Dermis lymphatic vessel endothelial cell (primary cell): ENCODE measurements around the gene HS3ST3A1. TPM values are rescaled to one million over a fixed set of nuclear protein-coding genes. Genes with fewer than 3 reads are reported as not detected.

Experiments used
- total RNA-seq: library from RNA; depleted of rRNA; stranded (reverse); fragments of >200 nt; gene quantifications from 2 replicates; pipeline ENCODE4 v1.2.1, GENCODE V29; 2014

HS3ST3A1 gene
- 0.22 and 0.34 TPM in 2 replicates for total RNA-seq

GRCh38 chr17:13601776-13602551 lies at the start of gene HS3ST3A1:
HS3ST3A1 (minus strand) TSS chr17:13601929; CDS start chr17:13601129, 800 bp downstream.

